GM12878 (cell line): ENCODE results near the gene KCNQ1. TPM values are rescaled to one million over a fixed set of nuclear protein-coding genes. Genes with fewer than 3 reads are reported as not detected.

Experiments
- ATAC-seq: fragments of 200-7000 bp; cut with Tn5 transposase; 3 replicates; pipeline ENCODE4 v1.9.1; 2020; ENCODE audit warnings: mild to moderate bottlenecking, moderate library complexity
- BruUV-seq: library from RNA; stranded (reverse); fragments of 400-500 nt; replicated peaks from 2 replicates; lab custom pipeline; 2021; lab: Mats Ljungman, UMichigan
- CTCF ChIA-PET: fragments of 300-600 bp; sonication (Branson Sonifier 250); formaldehyde crosslinking; extraction: SDS; loops from one replicate; lab custom pipeline; 2021; ENCODE audit warnings: inconsistent platforms; lab: Yijun Ruan, JAX
- POLR2A ChIA-PET: fragments of 350-600 bp; formaldehyde crosslinking; extraction: SDS; loops from one replicate; lab custom pipeline; 2021; ENCODE audit warnings: inconsistent platforms; lab: Charles Lee
- RAD21 ChIA-PET: fragments of 300-600 bp; sonication (Branson Sonifier 250); formaldehyde crosslinking; loops from one replicate; lab custom pipeline; 2023; ENCODE audit warnings: antibody characterized with exemption; ENCODE audit not compliant: unreplicated experiment; lab: Charles Lee
- SMC1A ChIA-PET: fragments of 300-600 bp; sonication (Branson Sonifier 250); formaldehyde crosslinking; loops from one replicate; lab custom pipeline; 2023; ENCODE audit not compliant: unreplicated experiment, uncharacterized antibody; lab: Charles Lee
- DNase-seq: peaks from one replicate; pipeline ENCODE4 v3.0.0-alpha.2; 2011; ENCODE audit warnings: low read depth, low spot score
- FAIRE-seq: peaks from 3 replicates; lab custom pipeline; 2011; peaks lifted over from hg19 to GRCh38; lab: Jason Lieb, UNC
- H2AFZ ChIP-seq: 2 replicates; pipeline ENCODE4 v1.6.0; 2011; ENCODE audit warnings: low read depth, low read length, control low read depth; ENCODE audit not compliant: control insufficient read depth
- H3K27ac ChIP-seq: 2 replicates; pipeline ENCODE4 v1.5.1; 2011; ENCODE audit warnings: control low read depth; ENCODE audit not compliant: control insufficient read depth, insufficient read depth
- H3K27me3 ChIP-seq, 2 experiments: replicated peaks in 1 of 2; 2 replicates each; pipeline versions ENCODE4 v1.6.0 to v1.6.1; 2011; ENCODE audit warnings: low read length in 1 of 2; ENCODE audit not compliant: control insufficient read depth in 2 of 2, insufficient read depth in 2 of 2
- H3K36me3 ChIP-seq, 2 experiments: 2 replicates each; pipeline ENCODE4 v1.5.1; 2011; ENCODE audit warnings: low read length in 1 of 2; ENCODE audit not compliant: control insufficient read depth in 2 of 2, insufficient read depth in 2 of 2
- H3K4me1 ChIP-seq: 2 replicates; pipeline ENCODE4 v1.6.1; 2011; ENCODE audit warnings: mild to moderate bottlenecking, low read length, moderate library complexity, mixed read lengths; ENCODE audit not compliant: control insufficient read depth, insufficient read depth
- H3K4me2 ChIP-seq: 2 replicates; pipeline ENCODE4 v1.6.0; 2011; ENCODE audit warnings: control low read depth; ENCODE audit not compliant: control insufficient read depth, insufficient read depth
- H3K4me3 ChIP-seq: fragments of 200-600 bp; sonication (generic); 2 replicates; pipeline ENCODE4 v1.5.1; 2016
- H3K79me2 ChIP-seq: 2 replicates; pipeline ENCODE4 v1.6.0; 2011; ENCODE audit warnings: low read length; ENCODE audit not compliant: control insufficient read depth, insufficient read depth
- H3K9ac ChIP-seq: 2 replicates; pipeline ENCODE4 v1.8.0; 2011; ENCODE audit warnings: low read length, control low read depth, mixed read lengths; ENCODE audit not compliant: control insufficient read depth, insufficient read depth
- H3K9me3 ChIP-seq: replicated peaks from 3 replicates; pipeline ENCODE4 v1.5.1; 2011; ENCODE audit warnings: mild to moderate bottlenecking, low read length; ENCODE audit not compliant: control insufficient read depth, insufficient read depth
- H4K20me1 ChIP-seq: 2 replicates; pipeline ENCODE4 v1.6.0; 2011; ENCODE audit not compliant: control insufficient read depth, insufficient read depth
- ASH2L ChIP-seq: fragments of 300-600, 200-600 bp; sonication (generic); IDR thresholded peaks from 2 replicates; pipeline ENCODE4 v1.6.1; 2017; ENCODE audit warnings: low read depth, mild to moderate bottlenecking, borderline replicate concordance
- ESRRA ChIP-seq: IDR thresholded peaks from 2 replicates; pipeline ENCODE4 v1.6.1; 2012; ENCODE audit warnings: mild to moderate bottlenecking, low read length, improper control_type of control experiment
- GATAD2B ChIP-seq: fragments of 450-650 bp; conservative IDR thresholded peaks from 2 replicates; pipeline ENCODE4 v1.6.1; 2017; ENCODE audit warnings: low read depth, mild to moderate bottlenecking, moderate library complexity
- NBN ChIP-seq: fragments of 450-650 bp; IDR thresholded peaks from 2 replicates; pipeline ENCODE4 v1.6.1; 2016
- SIN3A ChIP-seq: IDR thresholded peaks from 2 replicates; pipeline ENCODE4 v1.6.1; 2012; ENCODE audit warnings: low read depth, low read length, improper control_type of control experiment
- SIX5 ChIP-seq: IDR thresholded peaks from 2 replicates; pipeline ENCODE4 v1.6.1; 2011; ENCODE audit warnings: mild to moderate bottlenecking, low read depth, low read length, moderate library complexity; ENCODE audit not compliant: severe bottlenecking
- SMAD5 ChIP-seq: IDR thresholded peaks from 2 replicates; pipeline ENCODE4 v1.6.1; 2016; ENCODE audit warnings: antibody characterized with exemption, low read depth
- TAF1 ChIP-seq: IDR thresholded peaks from 2 replicates; pipeline ENCODE4 v1.6.1; 2011; ENCODE audit warnings: mild to moderate bottlenecking, low read depth, low read length, borderline replicate concordance
- TBL1XR1 ChIP-seq: IDR thresholded peaks from 2 replicates; pipeline ENCODE4 v1.6.1; 2012; ENCODE audit warnings: low read depth, low read length, improper control_type of control experiment
- TCF3 ChIP-seq: IDR thresholded peaks from 2 replicates; pipeline ENCODE4 v1.6.1; 2012; ENCODE audit warnings: low read depth, mild to moderate bottlenecking, low read length, borderline replicate concordance; ENCODE audit not compliant: insufficient read depth
- ZNF207 ChIP-seq: fragments of 450-650 bp; IDR thresholded peaks from 2 replicates; pipeline ENCODE4 v1.6.1; 2014; ENCODE audit warnings: antibody characterized with exemption, mild to moderate bottlenecking, borderline replicate concordance
- ZNF274 ChIP-seq: IDR thresholded peaks from one replicate; pipeline ENCODE4 v1.8.0; 2011; ENCODE audit not compliant: insufficient read length, insufficient read depth
- WGBS: methylation state at CpG from one replicate; pipeline ENCODE4 v1.1.6; 2016; ENCODE audit warnings: low lambda C conversion rate; ENCODE audit not compliant: insufficient replicate concordance, insufficient coverage; ENCODE audit errors: missing lambda C conversion rate; 5-methylcytosine and 5-hydroxymethylcytosine counted together
- in situ Hi-C: fragments of 300-500 bp; cut with MboI; formaldehyde crosslinking; loops from 9 replicates; pipeline ENCODE4 v1.14.3; 2018; ENCODE audit warnings: mixed read lengths
- intact Hi-C: fragments of 100-400 bp; cut with micrococcal nuclease; formaldehyde crosslinking; loops from one replicate; pipeline ENCODE4 v1.14.2; 2022; ENCODE audit not compliant: unreplicated experiment
- polyA plus RNA-seq, 11 experiments: library from polyadenylated mRNA; depleted of rRNA in 4 of 11; unstranded in 6 of 11; stranded (reverse) in 5 of 11; fragments of >200 nt; fragmentation: Nextera tagmentation in 4 of 11; fragmentation: Illumina TruSeq in 1 of 11; extraction: Ambion mirVana in 4 of 11; extraction: Trizol in 1 of 11; gene quantifications; 1 replicate in 1 of 11; 2 replicates in 10 of 11; pipeline versions ENCODE4 v1.2.1 to v1.2.3, GENCODE V29; 2011 to 2016; ENCODE audit warnings: inconsistent platforms in 2 of 11, missing spikeins in 2 of 11, low read depth in 1 of 11
- total RNA-seq, 4 experiments: library from RNA; depleted of rRNA in 3 of 4; stranded (reverse); fragments of >200 nt in 3 of 4; fragmentation: Illumina TruSeq in 1 of 4; extraction: Trizol in 1 of 4; gene quantifications; 2 replicates each; pipeline versions ENCODE4 v1.2.1 to v1.2.3, GENCODE V29; 2013 to 2021
- TF ChIP-seq, protein P1 (sequence below): fragments of 150-350 bp; IDR thresholded peaks from 2 replicates; pipeline ENCODE4 v1.6.1; 2016; ENCODE audit warnings: low read depth, low read length
- TF ChIP-seq, protein P2 (sequence below): fragments of 450-650 bp; formaldehyde crosslinking; IDR thresholded peaks from 2 replicates; pipeline ENCODE4 v1.4.0; 2022; ENCODE audit warnings: mild to moderate bottlenecking, moderate library complexity

The KCNQ1 gene
- total and polyA plus RNA-seq, 10 of the 15 experiments (the other 5 are each of a cell fraction or from before 2014, with no cell fraction given): 0.03 to 0.15 (median 0.12) TPM; not detected in 7

- peak; percentile 80; the same call in 1 of the 2 replicates for TF ChIP-seq SIN3A
- peak; percentile 79 for TF ChIP-seq TBL1XR1
- TF ChIP-seq, protein P1, sequence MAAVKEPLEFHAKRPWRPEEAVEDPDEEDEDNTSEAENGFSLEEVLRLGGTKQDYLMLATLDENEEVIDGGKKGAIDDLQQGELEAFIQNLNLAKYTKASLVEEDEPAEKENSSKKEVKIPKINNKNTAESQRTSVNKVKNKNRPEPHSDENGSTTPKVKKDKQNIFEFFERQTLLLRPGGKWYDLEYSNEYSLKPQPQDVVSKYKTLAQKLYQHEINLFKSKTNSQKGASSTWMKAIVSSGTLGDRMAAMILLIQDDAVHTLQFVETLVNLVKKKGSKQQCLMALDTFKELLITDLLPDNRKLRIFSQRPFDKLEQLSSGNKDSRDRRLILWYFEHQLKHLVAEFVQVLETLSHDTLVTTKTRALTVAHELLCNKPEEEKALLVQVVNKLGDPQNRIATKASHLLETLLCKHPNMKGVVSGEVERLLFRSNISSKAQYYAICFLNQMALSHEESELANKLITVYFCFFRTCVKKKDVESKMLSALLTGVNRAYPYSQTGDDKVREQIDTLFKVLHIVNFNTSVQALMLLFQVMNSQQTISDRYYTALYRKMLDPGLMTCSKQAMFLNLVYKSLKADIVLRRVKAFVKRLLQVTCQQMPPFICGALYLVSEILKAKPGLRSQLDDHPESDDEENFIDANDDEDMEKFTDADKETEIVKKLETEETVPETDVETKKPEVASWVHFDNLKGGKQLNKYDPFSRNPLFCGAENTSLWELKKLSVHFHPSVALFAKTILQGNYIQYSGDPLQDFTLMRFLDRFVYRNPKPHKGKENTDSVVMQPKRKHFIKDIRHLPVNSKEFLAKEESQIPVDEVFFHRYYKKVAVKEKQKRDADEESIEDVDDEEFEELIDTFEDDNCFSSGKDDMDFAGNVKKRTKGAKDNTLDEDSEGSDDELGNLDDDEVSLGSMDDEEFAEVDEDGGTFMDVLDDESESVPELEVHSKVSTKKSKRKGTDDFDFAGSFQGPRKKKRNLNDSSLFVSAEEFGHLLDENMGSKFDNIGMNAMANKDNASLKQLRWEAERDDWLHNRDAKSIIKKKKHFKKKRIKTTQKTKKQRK: no peak
- TF ChIP-seq TCF3: no peak
- TF ChIP-seq, all 136 proteins: peak for 77
These were observed 44.6 kb upstream of the KCNQ1 start, which contains the start of gene TSSC4 (continued) for GRCh38 chr11:2400069-2400761.

DNA sequence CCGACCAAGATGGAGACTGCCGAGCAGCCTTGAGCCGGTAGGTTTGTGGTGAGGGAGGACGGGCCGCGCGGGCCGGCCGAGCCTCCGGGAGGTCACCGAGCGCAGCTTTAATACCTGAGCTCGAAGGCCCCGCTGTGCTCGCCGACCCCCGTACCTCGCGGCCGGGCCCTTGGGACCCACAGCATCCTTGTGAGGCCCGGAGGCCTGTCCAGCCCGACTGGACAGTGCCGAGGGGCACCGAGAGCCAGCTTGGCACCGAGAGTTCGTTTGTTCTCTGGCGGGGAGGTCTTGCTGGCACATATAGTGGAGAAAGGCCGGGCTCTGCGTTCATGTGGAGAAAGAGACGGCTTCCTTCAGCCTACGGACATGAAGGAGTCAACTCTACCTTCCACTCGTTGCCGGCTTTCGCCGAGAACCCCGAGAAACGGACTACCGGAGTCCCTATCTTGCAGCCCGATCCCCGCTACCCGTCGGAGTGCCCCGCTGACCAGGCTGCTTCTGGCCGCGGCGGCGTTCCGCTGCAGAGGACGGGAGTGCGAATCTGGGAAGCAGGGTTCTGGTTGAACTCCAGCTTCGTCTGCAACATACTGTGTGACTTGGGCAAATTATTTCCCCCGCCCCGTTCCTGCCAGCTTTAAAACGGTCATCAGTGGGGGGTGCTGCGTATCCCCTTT, 43.9 kb upstream of the KCNQ1 start:
- Histone ChIP-seq H3K27me3 (no peaks in the 10 kb centered on the region), H3K36me3 (peaks cover 5 to 12% of the 10 kb centered on the region in 2 experiments; a peak in 3 of 4 replicates), H2AFZ (peak overlapping the region; percentile 59), H3K27ac (peak overlapping the region; percentile 28), H3K4me2 (peak overlapping the region; percentile 93), H3K9me3 (no peaks in the 10 kb centered on the region), H3K79me2 (peaks cover 24% of the 10 kb centered on the region), H3K4me1 (peaks cover 10% of the 10 kb centered on the region), H3K9ac (peak overlapping the region; percentile 81), H3K4me3 (peak overlapping the region; percentile 92), H4K20me1 (no peaks in the 10 kb centered on the region)
- ChIA-PET SMC1A (interaction anchor here (0.6 to 3.4 kb wide), 5 partner anchors 14 to 96 kb away, joined by 3 to 16 read pairs (median 6); no protein-coding TSS in a partner anchor), RAD21 (interaction anchor here (0.6 to 3.5 kb wide), 7 partner anchors 14 to 95 kb away, joined by 3 to 18 read pairs (median 6); partner anchors contain the start of gene CD81), POLR2A (interaction anchor here (0.6 to 3.4 kb wide), 10 partner anchors 14 to 1652 kb away, joined by 3 to 33 read pairs (median 5); partner anchors contain the start of gene CD81), CTCF (interaction anchor here (0.6 to 5.1 kb wide), 9 partner anchors 14 to 518 kb away, joined by 3 to 37 read pairs (median 6); no protein-coding TSS in a partner anchor)
- FAIRE-seq (peak; percentile 13), ATAC-seq (peak; percentile 1), DNase-seq (no peak)
- intact Hi-C loops: loop anchor here (5.0 kb wide), 1 partner anchor 549 kb away; the partner anchor contains the start of gene LSP1
- 1% methylated on average over 50 of the region's 55 CpGs for WGBS
- in situ Hi-C loops: no loop called here
- BruUV-seq: TSS peak; percentile 79
- TF ChIP-seq ESRRA: no peak
- TF ChIP-seq NBN: no peak
- TF ChIP-seq ASH2L: 0 out of 2 replicates have a peak, but pooled peaks have one; percentile 83
- TF ChIP-seq, protein P2, sequence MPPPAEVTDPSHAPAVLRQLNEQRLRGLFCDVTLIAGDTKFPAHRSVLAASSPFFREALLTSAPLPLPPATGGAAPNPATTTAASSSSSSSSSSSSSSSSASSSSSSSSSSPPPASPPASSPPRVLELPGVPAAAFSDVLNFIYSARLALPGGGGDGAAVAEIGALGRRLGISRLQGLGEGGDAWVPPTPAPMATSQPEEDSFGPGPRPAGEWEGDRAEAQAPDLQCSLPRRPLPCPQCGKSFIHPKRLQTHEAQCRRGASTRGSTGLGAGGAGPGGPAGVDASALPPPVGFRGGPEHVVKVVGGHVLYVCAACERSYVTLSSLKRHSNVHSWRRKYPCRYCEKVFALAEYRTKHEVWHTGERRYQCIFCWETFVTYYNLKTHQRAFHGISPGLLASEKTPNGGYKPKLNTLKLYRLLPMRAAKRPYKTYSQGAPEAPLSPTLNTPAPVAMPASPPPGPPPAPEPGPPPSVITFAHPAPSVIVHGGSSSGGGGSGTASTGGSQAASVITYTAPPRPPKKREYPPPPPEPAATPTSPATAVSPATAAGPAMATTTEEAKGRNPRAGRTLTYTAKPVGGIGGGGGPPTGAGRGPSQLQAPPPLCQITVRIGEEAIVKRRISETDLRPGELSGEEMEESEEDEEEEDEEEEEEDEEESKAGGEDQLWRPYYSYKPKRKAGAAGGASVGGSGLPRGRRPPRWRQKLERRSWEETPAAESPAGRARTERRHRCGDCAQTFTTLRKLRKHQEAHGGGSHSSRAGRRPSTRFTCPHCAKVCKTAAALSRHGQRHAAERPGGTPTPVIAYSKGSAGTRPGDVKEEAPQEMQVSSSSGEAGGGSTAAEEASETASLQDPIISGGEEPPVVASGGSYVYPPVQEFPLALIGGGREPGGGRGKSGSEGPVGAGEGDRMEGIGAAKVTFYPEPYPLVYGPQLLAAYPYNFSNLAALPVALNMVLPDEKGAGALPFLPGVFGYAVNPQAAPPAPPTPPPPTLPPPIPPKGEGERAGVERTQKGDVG (CRISPR knock-in tag): no peak
- no peak for TF ChIP-seq SIX5
- 0 out of 2 replicates have a peak, but pooled peaks have one; percentile 21 for TF ChIP-seq GATAD2B
- TF ChIP-seq ZNF274: no peak
- TF ChIP-seq SMAD5: no peak
- no peak for TF ChIP-seq ZNF207
- peak; percentile 47 for TF ChIP-seq TAF1
